22Rv1 (cell line): ENCODE results near the gene RNF157.
"Not testable (repeated sequence)": the region's sequence is repeated elsewhere in the genome, so short reads cannot be mapped to it uniquely, and the experiment has no call there.

ENCODE experiments used
- H3K27ac ChIP-seq: fragments of 450-650 bp; 2 replicates; pipeline ENCODE4 v1.5.1; 2017
- CTCF ChIP-seq: fragments of 450-650 bp; IDR thresholded peaks from 2 replicates; pipeline ENCODE4 v1.5.1; 2017; ENCODE audit warnings: mild to moderate bottlenecking
- ZFX ChIP-seq: fragments of 450-650 bp; IDR thresholded peaks from 2 replicates; pipeline ENCODE4 v1.6.1; 2017; ENCODE audit warnings: antibody characterized with exemption, borderline replicate concordance

The RNF157 gene

GRCh38 chr17:76238847-76239537, 1.3 kb downstream of the RNF157 start:
- TF ChIP-seq CTCF (no peak), ZFX (no peak)
- no peak overlapping the region for H3K27ac ChIP-seq

- H3K27ac ChIP-seq, result no peak overlapping the region
- TF ChIP-seq CTCF (no peak), ZFX (no peak)
Observed at GRCh38 chr17:76237859-76238313, 2.4 kb downstream of the RNF157 start.

GRCh38 chr17:76236603-76237002, 3.7 kb downstream of the RNF157 start:
- no peak overlapping the region for H3K27ac ChIP-seq
- TF ChIP-seq CTCF (no peak), ZFX (no peak)

GRCh38 chr17:76235883-76236282, 4.4 kb downstream of the RNF157 start:
- TF ChIP-seq CTCF (no peak), ZFX (no peak)
- no peak overlapping the region for H3K27ac ChIP-seq

- H3K27ac ChIP-seq, result no peak overlapping the region
- TF ChIP-seq ZFX, result no peak
- TF ChIP-seq CTCF, result no peak
Observed at GRCh38 chr17:76234354-76234679, 6.0 kb downstream of the RNF157 start.

- H3K27ac ChIP-seq, result no peak overlapping the region
- TF ChIP-seq CTCF (no peak), ZFX (no peak)
Observed at GRCh38 chr17:76233588-76234353, 6.5 kb downstream of the RNF157 start.

- H3K27ac ChIP-seq, result no peak overlapping the region
- TF ChIP-seq CTCF (no peak), ZFX (no peak)
Observed at GRCh38 chr17:76232342-76232741, 8.0 kb downstream of the RNF157 start.

- H3K27ac ChIP-seq, result not testable (repeated sequence)
Observed at GRCh38 chr17:76226749-76227148, 13.5 kb downstream of the RNF157 start.

GRCh38 chr17:76225373-76226086, 14.8 kb downstream of the RNF157 start:
- H3K27ac ChIP-seq, result not testable (repeated sequence)
